WTC11 (cell line): Measurements from ENCODE around the gene TRPM2.

Experiments
- CREM ChIP-seq: sonication (generic); formaldehyde crosslinking; IDR thresholded peaks from 2 replicates; pipeline ENCODE4 v1.8.1; 2022; ENCODE audit warnings: mild to moderate bottlenecking, missing genetic modification reagents, moderate library complexity
- JAZF1 ChIP-seq: fragments of 250-450 bp; sonication (Bioruptor Pico); IDR thresholded peaks from 2 replicates; pipeline ENCODE4 v1.9.0; 2021; ENCODE audit warnings: moderate library complexity, mild to moderate bottlenecking, inconsistent platforms
- NR3C1 ChIP-seq: sonication (generic); formaldehyde crosslinking; conservative IDR thresholded peaks from 2 replicates; pipeline ENCODE4 v1.8.1; 2023; ENCODE audit warnings: low read depth, mild to moderate bottlenecking, missing genetic modification reagents
- TCF7 ChIP-seq: sonication (generic); formaldehyde crosslinking; IDR thresholded peaks from 2 replicates; pipeline ENCODE4 v1.8.0; 2022; ENCODE audit warnings: mild to moderate bottlenecking, low read depth, missing genetic modification reagents, moderate library complexity
- ZNF263 ChIP-seq: sonication (generic); formaldehyde crosslinking; IDR thresholded peaks from 2 replicates; pipeline ENCODE4 v1.8.1; 2022; ENCODE audit warnings: low read depth, mild to moderate bottlenecking, moderate library complexity, missing genetic modification reagents
- TF ChIP-seq, protein P1 (sequence below): fragments of 200-600 bp; IDR thresholded peaks from 2 replicates; pipeline ENCODE4 v1.8.0; 2022; ENCODE audit warnings: antibody characterized with exemption

DNA sequence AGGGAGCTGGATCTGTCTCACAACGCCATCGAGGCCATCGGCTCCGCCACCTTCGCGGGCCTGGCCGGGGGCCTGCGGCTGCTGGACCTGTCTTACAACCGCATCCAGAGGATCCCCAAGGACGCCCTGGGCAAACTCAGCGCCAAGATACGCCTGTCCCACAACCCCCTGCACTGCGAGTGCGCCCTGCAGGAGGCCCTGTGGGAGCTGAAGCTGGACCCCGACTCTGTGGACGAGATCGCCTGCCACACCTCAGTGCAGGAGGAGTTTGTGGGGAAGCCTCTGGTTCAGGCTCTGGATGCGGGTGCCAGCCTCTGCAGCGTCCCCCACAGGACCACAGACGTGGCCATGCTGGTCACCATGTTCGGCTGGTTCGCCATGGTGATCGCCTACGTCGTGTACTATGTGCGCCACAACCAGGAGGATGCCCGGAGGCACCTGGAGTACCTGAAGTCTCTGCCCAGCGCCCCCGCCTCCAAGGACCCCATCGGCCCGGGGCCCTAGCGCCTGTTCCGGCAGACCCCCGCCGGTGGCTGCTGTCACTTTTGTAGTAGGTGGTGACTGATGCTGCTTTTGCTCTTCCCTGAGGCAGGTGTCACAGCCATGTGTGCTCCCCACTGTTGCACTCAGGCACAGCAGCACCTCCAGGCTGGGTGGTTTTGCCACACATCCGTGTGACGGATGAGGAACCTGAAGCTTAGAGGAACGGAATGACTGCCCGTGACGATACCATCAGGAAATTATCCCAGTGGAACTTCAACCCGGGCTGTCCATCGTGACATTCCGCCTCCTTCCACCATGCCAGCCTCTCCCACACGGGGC, 103.7 kb downstream of the TRPM2 start:
- TF ChIP-seq NR3C1 (no peak), ZNF263 (no peak), TCF7 (CRISPR knock-in tag) (no peak), CREM (CRISPR knock-in tag) (no peak), JAZF1 (CRISPR knock-in tag) (no peak)
- TF ChIP-seq, protein P1, sequence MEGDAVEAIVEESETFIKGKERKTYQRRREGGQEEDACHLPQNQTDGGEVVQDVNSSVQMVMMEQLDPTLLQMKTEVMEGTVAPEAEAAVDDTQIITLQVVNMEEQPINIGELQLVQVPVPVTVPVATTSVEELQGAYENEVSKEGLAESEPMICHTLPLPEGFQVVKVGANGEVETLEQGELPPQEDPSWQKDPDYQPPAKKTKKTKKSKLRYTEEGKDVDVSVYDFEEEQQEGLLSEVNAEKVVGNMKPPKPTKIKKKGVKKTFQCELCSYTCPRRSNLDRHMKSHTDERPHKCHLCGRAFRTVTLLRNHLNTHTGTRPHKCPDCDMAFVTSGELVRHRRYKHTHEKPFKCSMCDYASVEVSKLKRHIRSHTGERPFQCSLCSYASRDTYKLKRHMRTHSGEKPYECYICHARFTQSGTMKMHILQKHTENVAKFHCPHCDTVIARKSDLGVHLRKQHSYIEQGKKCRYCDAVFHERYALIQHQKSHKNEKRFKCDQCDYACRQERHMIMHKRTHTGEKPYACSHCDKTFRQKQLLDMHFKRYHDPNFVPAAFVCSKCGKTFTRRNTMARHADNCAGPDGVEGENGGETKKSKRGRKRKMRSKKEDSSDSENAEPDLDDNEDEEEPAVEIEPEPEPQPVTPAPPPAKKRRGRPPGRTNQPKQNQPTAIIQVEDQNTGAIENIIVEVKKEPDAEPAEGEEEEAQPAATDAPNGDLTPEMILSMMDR: no peak
